ENCODE results near the gene CDC45.

DNA sequence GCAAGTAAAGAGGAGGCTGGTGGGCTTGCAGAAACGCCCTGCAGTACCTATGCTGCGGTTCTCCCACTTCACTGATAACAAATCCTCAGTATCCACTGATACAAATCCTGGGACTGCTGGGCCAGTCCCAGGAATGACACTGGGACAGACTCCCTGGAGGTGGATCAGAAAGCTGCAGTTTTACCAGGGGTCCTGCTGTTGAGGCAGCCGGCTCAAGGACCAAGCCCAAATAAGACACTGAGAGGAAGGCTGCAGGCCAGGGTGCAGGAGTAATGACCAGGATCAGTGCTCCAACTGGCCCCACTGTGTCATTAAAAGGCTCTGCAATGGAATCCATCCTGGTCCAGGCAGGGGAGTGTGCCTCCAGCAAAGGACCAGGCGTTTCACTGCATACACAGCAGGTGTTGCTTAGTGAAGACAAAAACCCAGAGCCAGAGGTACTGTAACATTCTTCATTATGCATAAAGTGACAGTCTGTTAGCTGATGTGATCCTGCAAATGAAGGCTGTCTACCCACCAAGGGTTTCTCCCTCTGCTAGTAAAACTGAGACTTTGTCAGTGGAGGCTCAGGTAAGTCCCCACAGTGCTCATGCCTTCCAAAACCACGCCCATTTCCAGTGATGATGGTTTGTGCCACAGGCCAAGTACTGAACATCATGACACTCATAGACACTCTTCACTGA is 30.8 kb upstream of the CDC45 start:
- no peak for TF ChIP-seq POLR2A (IDR thresholded peaks at IDR 0.05)
- TF ChIP-seq, protein P1, sequence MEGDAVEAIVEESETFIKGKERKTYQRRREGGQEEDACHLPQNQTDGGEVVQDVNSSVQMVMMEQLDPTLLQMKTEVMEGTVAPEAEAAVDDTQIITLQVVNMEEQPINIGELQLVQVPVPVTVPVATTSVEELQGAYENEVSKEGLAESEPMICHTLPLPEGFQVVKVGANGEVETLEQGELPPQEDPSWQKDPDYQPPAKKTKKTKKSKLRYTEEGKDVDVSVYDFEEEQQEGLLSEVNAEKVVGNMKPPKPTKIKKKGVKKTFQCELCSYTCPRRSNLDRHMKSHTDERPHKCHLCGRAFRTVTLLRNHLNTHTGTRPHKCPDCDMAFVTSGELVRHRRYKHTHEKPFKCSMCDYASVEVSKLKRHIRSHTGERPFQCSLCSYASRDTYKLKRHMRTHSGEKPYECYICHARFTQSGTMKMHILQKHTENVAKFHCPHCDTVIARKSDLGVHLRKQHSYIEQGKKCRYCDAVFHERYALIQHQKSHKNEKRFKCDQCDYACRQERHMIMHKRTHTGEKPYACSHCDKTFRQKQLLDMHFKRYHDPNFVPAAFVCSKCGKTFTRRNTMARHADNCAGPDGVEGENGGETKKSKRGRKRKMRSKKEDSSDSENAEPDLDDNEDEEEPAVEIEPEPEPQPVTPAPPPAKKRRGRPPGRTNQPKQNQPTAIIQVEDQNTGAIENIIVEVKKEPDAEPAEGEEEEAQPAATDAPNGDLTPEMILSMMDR (IDR thresholded peaks at IDR 0.05): no peak
